ENCODE data around the gene SPATA16.
"Not testable (repeated sequence)": the region's sequence is repeated elsewhere in the genome, so short reads cannot be mapped to it uniquely, and the experiment has no call there.

SPATA16 gene

GRCh38 chr3:173140986-173141385, at the start of gene SPATA16:
SPATA16 (minus strand) TSS chr3:173141235; CDS start chr3:173117731, 23,504 bp downstream.
- no peak for DNase-seq (ENCODE audit: low read depth in 2 of 2)

- DNase-seq (ENCODE audit: low read depth in 2 of 2), result not testable (repeated sequence)
Observed at GRCh38 chr3:173183022-173183421, 42.0 kb upstream of the SPATA16 start.

GRCh38 chr3:173173652-173174051, 32.6 kb upstream of the SPATA16 start:
- no peak for DNase-seq (ENCODE audit: low read depth in 2 of 2)

- DNase-seq (ENCODE audit: low read depth in 2 of 2), result not testable (repeated sequence)
Observed at GRCh38 chr3:173159139-173159538, 18.1 kb upstream of the SPATA16 start.

- DNase-seq (ENCODE audit: low read depth in 2 of 2), result not testable (repeated sequence)
Observed at GRCh38 chr3:173156533-173156932, 15.5 kb upstream of the SPATA16 start.

- DNase-seq (ENCODE audit: low read depth in 2 of 2), result no peak
Observed at GRCh38 chr3:173153631-173154030, 12.6 kb upstream of the SPATA16 start.

- DNase-seq (ENCODE audit: low read depth in 2 of 2), result no peak
Observed at GRCh38 chr3:173139420-173139819, 1.6 kb downstream of the SPATA16 start.

- DNase-seq (ENCODE audit: low read depth in 2 of 2), result no peak
Observed at GRCh38 chr3:173138026-173138425, 3.0 kb downstream of the SPATA16 start.

- DNase-seq (ENCODE audit: low read depth in 2 of 2), result no peak
Observed at GRCh38 chr3:173135059-173135458, 6.0 kb downstream of the SPATA16 start.

- no peak for DNase-seq (ENCODE audit: low read depth in 2 of 2)
Observed at GRCh38 chr3:173128633-173129032, 12.4 kb downstream of the SPATA16 start.

GRCh38 chr3:173111321-173111720, 29.7 kb downstream of the SPATA16 start:
- DNase-seq (ENCODE audit: low read depth in 2 of 2), result no peak

- no peak for DNase-seq (ENCODE audit: low read depth in 2 of 2)
Observed at GRCh38 chr3:173109143-173109542, 31.9 kb downstream of the SPATA16 start.

GRCh38 chr3:173103469-173103868, 37.6 kb downstream of the SPATA16 start:
- DNase-seq (ENCODE audit: low read depth in 2 of 2), result no peak

- DNase-seq (ENCODE audit: low read depth in 2 of 2), result no peak
Observed at GRCh38 chr3:173098959-173099358, 42.1 kb downstream of the SPATA16 start.

GRCh38 chr3:173096994-173097785, 43.8 kb downstream of the SPATA16 start:
- no peak for DNase-seq (ENCODE audit: low read depth in 2 of 2)

GRCh38 chr3:173096140-173096539, 44.9 kb downstream of the SPATA16 start:
- DNase-seq (ENCODE audit: low read depth in 2 of 2), result no peak

- DNase-seq (ENCODE audit: low read depth in 2 of 2), result no peak
Observed at GRCh38 chr3:173092038-173092437, 49.0 kb downstream of the SPATA16 start.

GRCh38 chr3:173090492-173090891, 50.5 kb downstream of the SPATA16 start:
- no peak for DNase-seq (ENCODE audit: low read depth in 2 of 2)

- DNase-seq (ENCODE audit: low read depth in 2 of 2), result no peak
Observed at GRCh38 chr3:173089283-173089682, 51.8 kb downstream of the SPATA16 start.

GRCh38 chr3:173078525-173078924, 62.5 kb downstream of the SPATA16 start:
- no peak for DNase-seq (ENCODE audit: low read depth in 2 of 2)

- DNase-seq (ENCODE audit: low read depth in 2 of 2), result peak; percentile 31 to 33
Observed at GRCh38 chr3:173066044-173067004, 74.7 kb downstream of the SPATA16 start.

GRCh38 chr3:173065543-173065981, 75.5 kb downstream of the SPATA16 start:
- no peak for DNase-seq (ENCODE audit: low read depth in 2 of 2)
